Thoracic aorta (tissue), 2 donors: Measurements from ENCODE around the gene COL20A1. TPM values are rescaled to one million over a fixed set of nuclear protein-coding genes. Genes with fewer than 3 reads are reported as not detected.

Experiments used
- ATAC-seq: fragments of 150-250 bp; one replicate; pipeline ENCODE4 v1.8.0; 2017; ENCODE audit warnings: low read depth; ENCODE audit not compliant: insufficient number of reproducible peaks, low FRiP score
- DNase-seq: peaks from one replicate; pipeline ENCODE4 v3.0.0-alpha.2; 2020; ENCODE audit warnings: low spot score
- H3K27ac ChIP-seq, 2 donors: fragments of 200-600 bp; sonication (generic); 1 replicate in 1 of 2; 2 replicates in 1 of 2; pipeline ENCODE4 v1.5.1; 2016; ENCODE audit warnings: mild to moderate bottlenecking in 2 of 2, moderate library complexity in 2 of 2
- H3K27me3 ChIP-seq: fragments of 200-600 bp; sonication (generic); replicated peaks from 2 replicates; pipeline ENCODE4 v1.6.0; 2016; ENCODE audit warnings: mild to moderate bottlenecking; ENCODE audit not compliant: insufficient read depth
- H3K36me3 ChIP-seq: fragments of 200-600 bp; sonication (generic); one replicate; pipeline ENCODE4 v1.5.1; 2016
- H3K4me1 ChIP-seq, 2 donors: fragments of 200-600 bp; sonication (generic); 1 replicate in 1 of 2; 2 replicates in 1 of 2; pipeline versions ENCODE4 v1.5.1 to v1.6.0; 2016; ENCODE audit warnings: low read depth in 2 of 2, mild to moderate bottlenecking in 1 of 2; ENCODE audit not compliant: control insufficient read depth in 1 of 2
- H3K4me3 ChIP-seq: fragments of 200-600 bp; sonication (generic); 2 replicates; pipeline ENCODE4 v1.5.1; 2016; ENCODE audit warnings: mild to moderate bottlenecking
- H3K9me3 ChIP-seq: fragments of 200-600 bp; sonication (generic); 2 replicates; pipeline ENCODE4 v1.5.1; 2016
- CTCF ChIP-seq: fragments of 200-600 bp; sonication (generic); IDR thresholded peaks from one replicate; pipeline ENCODE4 v1.5.1; 2019; ENCODE audit warnings: antibody characterized with exemption
- total RNA-seq, 2 donors: library from RNA; depleted of rRNA; stranded (reverse); fragments of >200 nt; gene quantifications; one replicate each; pipeline versions ENCODE4 v1.1.0 to v1.2.3, GENCODE V29; 2016

Gene COL20A1
- total RNA-seq, 2 donors from 2014 or later: not detected

DNA sequence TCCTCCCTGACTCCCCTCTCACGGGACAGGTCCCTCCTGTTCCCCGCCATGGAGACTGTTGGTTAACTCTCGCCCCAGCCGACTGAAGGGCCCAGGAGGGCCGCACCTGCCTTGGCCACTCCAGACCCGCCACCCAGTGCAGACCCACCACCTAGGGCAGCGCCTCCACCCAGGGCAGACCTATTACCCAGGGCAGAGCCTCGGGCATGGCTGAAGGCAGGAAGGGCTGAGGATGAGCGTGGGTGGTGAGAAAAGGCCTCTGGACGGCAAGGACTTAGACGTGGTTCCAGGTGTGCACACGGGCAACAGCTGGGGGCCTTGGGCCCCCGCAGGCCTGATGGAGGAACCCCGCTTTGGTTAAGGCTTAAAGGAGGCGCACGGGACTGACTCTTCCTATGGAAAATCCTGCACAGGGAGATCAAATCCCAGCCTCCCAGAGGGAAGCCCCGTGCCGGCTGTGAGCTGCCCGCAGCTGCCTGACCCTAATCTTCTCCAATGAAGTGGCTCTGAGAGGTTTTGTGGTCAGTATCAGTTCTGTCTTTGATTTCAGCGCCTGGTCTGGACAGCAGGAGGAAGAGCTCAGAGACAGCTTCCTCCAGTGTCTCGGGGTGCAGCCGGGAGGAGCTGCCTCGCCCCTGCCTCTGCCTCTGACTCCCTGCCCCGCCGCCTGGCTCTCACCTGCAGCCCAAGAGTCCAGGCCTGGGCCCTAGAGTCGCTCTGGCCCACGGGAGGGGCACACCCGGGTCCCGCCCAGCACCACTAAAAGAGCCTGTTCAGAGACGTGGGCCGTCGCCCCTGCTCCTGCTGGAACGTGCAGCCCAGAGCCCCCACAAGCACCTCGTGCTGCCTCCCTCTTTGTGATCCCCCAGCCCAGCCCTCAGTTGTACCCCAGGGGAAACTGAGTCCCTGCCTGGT is 80.2 kb downstream of the COL20A1 start:
- Histone ChIP-seq H3K9me3 (no peaks in the 10 kb centered on the region), H3K36me3 (no peaks in the 10 kb centered on the region), H3K4me1 (no peaks in the 10 kb centered on the region), H3K27ac (no peak overlapping the region), H3K4me3 (no peak overlapping the region), H3K27me3 (no peaks in the 10 kb centered on the region)
- no peak for ATAC-seq
- no peak for TF ChIP-seq CTCF
- no peak for DNase-seq

DNA sequence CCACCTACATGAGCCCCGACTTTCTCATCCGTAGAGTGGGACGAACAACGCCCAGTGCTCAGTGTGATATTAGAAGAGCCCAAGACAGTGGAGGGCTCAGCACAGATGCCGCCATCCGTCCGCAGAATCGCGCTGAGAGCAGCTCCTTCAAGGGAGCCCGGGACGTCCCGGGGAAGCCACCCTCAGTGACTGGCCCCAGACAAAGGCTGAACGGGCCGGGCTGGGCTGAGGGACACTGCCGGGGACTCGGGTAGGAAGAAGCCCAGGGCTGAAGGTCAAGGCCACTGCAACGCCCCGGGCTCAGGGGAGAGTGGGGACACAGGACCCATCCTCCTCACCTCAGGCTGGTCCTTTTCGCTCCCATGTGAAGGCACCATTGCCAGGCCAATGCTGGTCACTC is 81.0 kb downstream of the COL20A1 start:
- Histone ChIP-seq H3K4me1 (no peaks in the 10 kb centered on the region), H3K4me3 (no peak overlapping the region), H3K27ac (no peak overlapping the region), H3K36me3 (no peaks in the 10 kb centered on the region), H3K27me3 (no peaks in the 10 kb centered on the region), H3K9me3 (no peaks in the 10 kb centered on the region)
- DNase-seq: no peak
- no peak for TF ChIP-seq CTCF
- no peak for ATAC-seq

GRCh38 chr20:63374504-63374903 is 81.5 kb downstream of the COL20A1 start:
- no peaks in the 10 kb centered on the region for H3K4me1 ChIP-seq
- DNase-seq: no peak
- no peak overlapping the region for H3K4me3 ChIP-seq
- no peaks in the 10 kb centered on the region for H3K36me3 ChIP-seq
- no peaks in the 10 kb centered on the region for H3K27me3 ChIP-seq
- no peak overlapping the region for H3K27ac ChIP-seq
- H3K9me3 ChIP-seq: no peaks in the 10 kb centered on the region
- no peak for TF ChIP-seq CTCF
- no peak for ATAC-seq

GRCh38 chr20:63375438-63375837 is 82.5 kb downstream of the COL20A1 start:
- Histone ChIP-seq H3K4me1 (no peaks in the 10 kb centered on the region), H3K27ac (no peak overlapping the region), H3K9me3 (no peaks in the 10 kb centered on the region), H3K36me3 (no peaks in the 10 kb centered on the region), H3K4me3 (no peak overlapping the region), H3K27me3 (no peaks in the 10 kb centered on the region)
- DNase-seq: no peak
- ATAC-seq: no peak
- no peak for TF ChIP-seq CTCF

GRCh38 chr20:63376283-63377250 is 83.6 kb downstream of the COL20A1 start:
- no peaks in the 10 kb centered on the region for H3K9me3 ChIP-seq
- TF ChIP-seq CTCF: no peak
- no peak overlapping the region for H3K4me3 ChIP-seq
- no peak for DNase-seq
- H3K4me1 ChIP-seq: no peaks in the 10 kb centered on the region
- H3K36me3 ChIP-seq: no peaks in the 10 kb centered on the region
- H3K27ac ChIP-seq: no peak overlapping the region
- no peak for ATAC-seq
- no peaks in the 10 kb centered on the region for H3K27me3 ChIP-seq
